ENCODE measurements around the gene SEC62. TPM values are rescaled to one million over a fixed set of nuclear protein-coding genes. Genes with fewer than 3 reads are reported as not detected.

Gene SEC62
- total RNA-seq, 1 donor from 2014 or later = 34.8 TPM

GRCh38 chr3:170027233-170028102 lies 60.9 kb downstream of the SEC62 start:
- DNase-seq (ENCODE audit: low read depth) = no peak
- no peak for TF ChIP-seq CTCF (conservative IDR thresholded peaks at IDR 0.05; ENCODE audit: low read depth, low read length)
- no peak overlapping the region for H3K4me3 ChIP-seq (ENCODE audit: low read depth, low read length)

GRCh38 chr3:170033489-170033888 lies 66.9 kb downstream of the SEC62 start:
- no peak for DNase-seq (ENCODE audit: low read depth)
- no peak for TF ChIP-seq CTCF (conservative IDR thresholded peaks at IDR 0.05; ENCODE audit: low read depth, low read length)
- no peak overlapping the region for H3K4me3 ChIP-seq (ENCODE audit: low read depth, low read length)

DNA sequence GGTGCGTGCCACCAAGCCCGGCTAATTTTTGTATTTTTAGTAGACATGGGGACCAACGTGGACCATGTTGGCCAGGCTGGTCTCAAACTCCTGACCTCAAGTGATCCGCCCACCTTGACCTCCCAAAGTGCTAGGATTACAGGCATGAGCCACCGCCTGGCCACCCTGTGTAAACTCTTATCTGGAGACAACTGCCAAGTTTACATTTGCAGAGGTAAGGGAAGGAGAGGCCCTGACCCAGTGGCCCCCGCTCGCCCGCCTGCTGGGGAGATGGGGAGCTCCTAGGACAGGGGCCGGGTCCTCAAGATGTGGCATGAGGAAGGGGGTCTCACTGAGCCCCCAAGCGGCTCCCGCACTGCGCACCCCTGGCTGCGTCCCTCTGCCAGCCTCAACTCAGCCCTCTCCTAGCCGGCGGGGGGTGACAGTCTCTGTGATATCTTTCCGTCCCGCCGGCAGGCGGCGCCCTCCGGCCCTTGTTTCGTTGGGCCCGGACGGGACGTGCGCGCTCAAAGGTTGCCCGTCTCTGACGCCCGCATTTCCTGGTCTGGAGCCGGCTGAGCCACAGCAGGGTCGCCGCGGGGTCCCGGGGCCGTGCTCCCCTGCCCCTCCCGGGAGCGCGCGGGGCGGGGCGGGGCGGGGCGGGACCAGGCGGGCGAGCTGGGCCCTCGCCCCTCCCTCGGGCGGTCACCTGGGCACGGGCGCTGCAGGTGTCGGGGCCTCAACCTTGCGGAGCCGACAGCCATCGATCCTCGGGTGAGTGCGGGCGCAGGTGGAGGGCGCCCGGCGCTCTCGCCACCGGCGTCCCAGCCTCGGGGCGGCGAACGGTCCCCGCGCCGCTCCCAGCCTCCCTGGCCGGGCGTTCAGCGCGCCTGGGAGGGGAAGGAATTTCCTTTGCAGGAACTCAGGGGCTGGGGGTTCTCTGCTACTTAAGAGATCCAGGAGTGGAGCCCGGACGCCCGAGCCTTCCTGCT lies 71.1 kb downstream of the SEC62 start, which contains the start of gene GPR160:
GPR160 (plus strand) TSS at position 533 of the 971 bp plus-strand sequence. CDS start 45,978 bp downstream, outside the sequence.
- peak; percentile 72 for TF ChIP-seq CTCF (conservative IDR thresholded peaks at IDR 0.05; ENCODE audit: low read depth, low read length)
- H3K4me3 ChIP-seq (ENCODE audit: low read depth, low read length) = peak within 1 kb of the TSS; percentile 87
- DNase-seq (ENCODE audit: low read depth) = no peak

- DNase-seq (ENCODE audit: low read depth) = no peak
- H3K4me3 ChIP-seq (ENCODE audit: low read depth, low read length) = peak overlapping the region; percentile 87
- peak; percentile 30 for TF ChIP-seq CTCF (conservative IDR thresholded peaks at IDR 0.05; ENCODE audit: low read depth, low read length)
Observed at GRCh38 chr3:170038434-170039110, 72.0 kb downstream of the SEC62 start.

- DNase-seq (ENCODE audit: low read depth) = no peak
- no peak for TF ChIP-seq CTCF (conservative IDR thresholded peaks at IDR 0.05; ENCODE audit: low read depth, low read length)
- peak overlapping the region; percentile 32 for H3K4me3 ChIP-seq (ENCODE audit: low read depth, low read length)
Observed at GRCh38 chr3:170040418-170040817, 73.8 kb downstream of the SEC62 start.

DNA sequence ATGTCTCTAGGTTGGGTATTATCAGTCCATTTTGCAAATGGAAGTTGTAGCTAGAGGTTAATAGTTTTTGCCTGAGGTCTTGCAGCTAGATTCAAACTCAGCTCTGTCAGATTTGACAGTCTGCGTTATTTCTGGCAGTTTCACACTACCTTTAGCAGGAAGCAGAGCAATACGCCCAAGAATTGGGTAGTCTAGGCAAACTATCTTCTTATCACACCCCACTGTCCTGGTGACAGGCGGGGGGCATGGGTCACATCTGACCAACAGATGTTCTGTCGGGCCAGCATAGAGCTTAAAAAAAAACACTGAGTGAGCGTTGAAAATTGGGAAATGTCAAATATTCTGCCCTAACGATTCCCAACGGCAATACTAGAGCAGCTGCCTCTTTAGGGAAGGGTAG lies 76.9 kb downstream of the SEC62 start:
- no peak overlapping the region for H3K4me3 ChIP-seq (ENCODE audit: low read depth, low read length)
- TF ChIP-seq CTCF (conservative IDR thresholded peaks at IDR 0.05; ENCODE audit: low read depth, low read length) = no peak
- no peak for DNase-seq (ENCODE audit: low read depth)
